ENCODE results near the gene GCK. TPM values are rescaled to one million over a fixed set of nuclear protein-coding genes. Genes with fewer than 3 reads are reported as not detected.

Gene GCK
- total RNA-seq, 4 donors from 2014 or later: 0.16 to 0.96 TPM; not detected in 2

- in situ Hi-C loops (cut with MboI; ENCODE audit: low pct_ligation_motif_present in 1 of 4, low pct_unique_long_range_greater_than_20kb in 1 of 4, low sequenced_read_pairs in 3 of 4): no loop called here
These were observed 55.9 kb downstream of the GCK start for GRCh38 chr7:44133295-44133694.

DNA sequence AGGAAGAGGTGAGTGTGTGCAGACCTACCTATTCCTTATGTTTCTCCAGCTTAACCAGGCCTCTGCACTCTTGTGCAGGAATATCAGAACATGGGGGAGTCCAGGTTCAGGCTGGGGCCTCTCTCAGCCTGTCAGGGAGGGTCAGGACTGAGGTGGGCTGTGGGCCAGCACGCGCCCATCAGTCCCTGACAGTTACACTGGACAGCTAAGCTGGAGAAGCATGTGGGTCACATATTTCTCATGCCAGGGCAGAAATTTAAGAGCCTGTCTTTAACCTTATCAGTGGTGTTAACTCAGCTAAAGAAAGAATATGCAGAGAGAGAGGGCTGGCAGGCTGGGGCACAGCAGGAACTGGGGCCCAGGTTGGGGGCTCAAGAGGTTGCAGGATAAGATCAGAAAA, 57.2 kb downstream of the GCK start:
- no peaks in the 10 kb centered on the region for H3K9me3 ChIP-seq
- intact Hi-C loops (cut with DNase I; ENCODE audit: low total_unique reads) (no loop called here), in situ Hi-C loops (cut with MboI; ENCODE audit: low pct_ligation_motif_present in 1 of 4, low pct_unique_long_range_greater_than_20kb in 1 of 4, low sequenced_read_pairs in 3 of 4) (no loop called here)
- H3K4me3 ChIP-seq: no peak overlapping the region
- no peaks in the 10 kb centered on the region for H3K4me1 ChIP-seq
- H3K36me3 ChIP-seq: no peaks in the 10 kb centered on the region
- no peaks in the 10 kb centered on the region for H3K27me3 ChIP-seq
- no peak overlapping the region for H3K27ac ChIP-seq
- 89% methylated on average over 2 of the region's 2 CpGs; no CpG with 5 or more reads in 1 of the 2 donors for WGBS, 2 donors (ENCODE audit: low coverage in 1 of 2)
- no peak for DNase-seq
- TF ChIP-seq CTCF (IDR thresholded peaks at IDR 0.05): no peak
- TF ChIP-seq POLR2A (IDR thresholded peaks at IDR 0.05): no peak
- TF ChIP-seq EP300 (IDR thresholded peaks at IDR 0.05; ENCODE audit: low read depth): no peak
- no peak for TF ChIP-seq POLR2AphosphoS5 (IDR thresholded peaks at IDR 0.05)

More at GRCh38 chr7:44133295-44133694, 55.9 kb downstream of the GCK start:
- intact Hi-C loops (cut with DNase I; ENCODE audit: low total_unique reads): no loop called here
- no peak overlapping the region for H3K4me3 ChIP-seq
- TF ChIP-seq POLR2A (IDR thresholded peaks at IDR 0.05) (no peak), POLR2AphosphoS5 (IDR thresholded peaks at IDR 0.05) (no peak), EP300 (IDR thresholded peaks at IDR 0.05; ENCODE audit: low read depth) (no peak), CTCF (IDR thresholded peaks at IDR 0.05) (no peak)
- DNase-seq: no peak
- 70 to 83% methylated on average over 1 to 3 of the region's 3 CpGs for WGBS, 2 donors (ENCODE audit: low coverage in 1 of 2)
- H3K9me3 ChIP-seq: no peaks in the 10 kb centered on the region
- H3K27ac ChIP-seq: no peak overlapping the region
- H3K27me3 ChIP-seq: no peaks in the 10 kb centered on the region
- H3K36me3 ChIP-seq: no peaks in the 10 kb centered on the region
- H3K4me1 ChIP-seq: no peaks in the 10 kb centered on the region

- no peak overlapping the region for H3K4me3 ChIP-seq
- no peak for DNase-seq
- intact Hi-C loops (cut with DNase I; ENCODE audit: low total_unique reads): no loop called here
- in situ Hi-C loops (cut with MboI; ENCODE audit: low pct_ligation_motif_present in 1 of 4, low pct_unique_long_range_greater_than_20kb in 1 of 4, low sequenced_read_pairs in 3 of 4): no loop called here
- no peaks in the 10 kb centered on the region for H3K9me3 ChIP-seq
- H3K27me3 ChIP-seq: no peaks in the 10 kb centered on the region
- H3K36me3 ChIP-seq: no peaks in the 10 kb centered on the region
- TF ChIP-seq POLR2A (IDR thresholded peaks at IDR 0.05) (no peak), EP300 (IDR thresholded peaks at IDR 0.05; ENCODE audit: low read depth) (no peak), CTCF (IDR thresholded peaks at IDR 0.05) (no peak), POLR2AphosphoS5 (IDR thresholded peaks at IDR 0.05) (no peak)
- H3K27ac ChIP-seq: no peak overlapping the region
- no peaks in the 10 kb centered on the region for H3K4me1 ChIP-seq
- 40 to 69% methylated on average over 1 to 12 of the region's 12 CpGs for WGBS, 2 donors (ENCODE audit: low coverage in 1 of 2)
These were observed 57.8 kb downstream of the GCK start for GRCh38 chr7:44131173-44132029.

GRCh38 chr7:44128721-44129582, 60.3 kb downstream of the GCK start:
- intact Hi-C loops (cut with DNase I; ENCODE audit: low total_unique reads) (loop anchor here (2.0 kb wide), 1 partner anchor 70 kb away; no protein-coding TSS in a partner anchor), in situ Hi-C loops (cut with MboI; ENCODE audit: low pct_ligation_motif_present in 1 of 4, low pct_unique_long_range_greater_than_20kb in 1 of 4, low sequenced_read_pairs in 3 of 4) (no loop called here)
- no peaks in the 10 kb centered on the region for H3K27me3 ChIP-seq
- H3K4me1 ChIP-seq: peaks cover 0 to 4% (median 0%) of the 10 kb centered on the region in 4 donors
- H3K36me3 ChIP-seq: no peaks in the 10 kb centered on the region
- no peak for DNase-seq
- no peak overlapping the region for H3K4me3 ChIP-seq
- 65% methylated on average over 6 of the region's 6 CpGs; no CpG with 5 or more reads in 1 of the 2 donors for WGBS, 2 donors (ENCODE audit: low coverage in 1 of 2)
- H3K9me3 ChIP-seq: no peaks in the 10 kb centered on the region
- TF ChIP-seq EP300 (IDR thresholded peaks at IDR 0.05; ENCODE audit: low read depth) (no peak), POLR2AphosphoS5 (IDR thresholded peaks at IDR 0.05) (no peak), POLR2A (IDR thresholded peaks at IDR 0.05) (no peak), CTCF (IDR thresholded peaks at IDR 0.05) (no peak)
- no peak overlapping the region for H3K27ac ChIP-seq
